ENCODE results near the gene KIAA1614.

Gene KIAA1614

DNA sequence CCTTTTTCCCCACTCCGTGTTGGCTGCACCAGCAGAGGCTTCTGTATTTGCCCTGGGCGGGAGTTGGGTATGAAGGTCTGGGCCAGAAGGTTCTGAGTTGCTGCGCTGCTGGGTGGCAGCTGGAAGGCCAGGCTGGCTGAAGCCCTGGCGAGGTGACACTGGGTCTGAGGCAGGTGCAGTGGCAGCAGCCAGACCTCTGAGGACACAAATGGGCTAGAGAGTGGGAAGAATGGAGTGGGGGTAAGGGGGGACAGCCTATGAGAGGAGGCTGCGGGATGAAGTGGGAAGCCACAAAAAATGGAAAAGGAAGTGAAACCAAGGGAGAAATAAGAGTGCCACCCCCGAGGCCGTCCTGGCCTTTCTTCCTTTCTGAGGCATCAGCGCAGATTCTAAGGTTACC is 56.7 kb downstream of the KIAA1614 start:
- H3K36me3 ChIP-seq (ENCODE audit: control insufficient read depth, insufficient read depth, low read length) = peaks cover 20% of the 10 kb centered on the region
- no peaks in the 10 kb centered on the region for H3K9me3 ChIP-seq (ENCODE audit: control insufficient read depth, low read length)
- no peak overlapping the region for H3K27ac ChIP-seq (ENCODE audit: insufficient read depth, low read length, poor library complexity, severe bottlenecking)
- H3K4me1 ChIP-seq (ENCODE audit: control insufficient read depth, insufficient read depth, low read length, poor library complexity, severe bottlenecking) = no peaks in the 10 kb centered on the region
- no peaks in the 10 kb centered on the region for H3K27me3 ChIP-seq (replicated peaks; ENCODE audit: control insufficient read depth, insufficient read depth, low read length, poor library complexity, severe bottlenecking)
- H3K4me3 ChIP-seq (ENCODE audit: insufficient read depth, low read depth, low read length, poor library complexity, severe bottlenecking) = no peak overlapping the region
- DNase-seq = no peak

DNA sequence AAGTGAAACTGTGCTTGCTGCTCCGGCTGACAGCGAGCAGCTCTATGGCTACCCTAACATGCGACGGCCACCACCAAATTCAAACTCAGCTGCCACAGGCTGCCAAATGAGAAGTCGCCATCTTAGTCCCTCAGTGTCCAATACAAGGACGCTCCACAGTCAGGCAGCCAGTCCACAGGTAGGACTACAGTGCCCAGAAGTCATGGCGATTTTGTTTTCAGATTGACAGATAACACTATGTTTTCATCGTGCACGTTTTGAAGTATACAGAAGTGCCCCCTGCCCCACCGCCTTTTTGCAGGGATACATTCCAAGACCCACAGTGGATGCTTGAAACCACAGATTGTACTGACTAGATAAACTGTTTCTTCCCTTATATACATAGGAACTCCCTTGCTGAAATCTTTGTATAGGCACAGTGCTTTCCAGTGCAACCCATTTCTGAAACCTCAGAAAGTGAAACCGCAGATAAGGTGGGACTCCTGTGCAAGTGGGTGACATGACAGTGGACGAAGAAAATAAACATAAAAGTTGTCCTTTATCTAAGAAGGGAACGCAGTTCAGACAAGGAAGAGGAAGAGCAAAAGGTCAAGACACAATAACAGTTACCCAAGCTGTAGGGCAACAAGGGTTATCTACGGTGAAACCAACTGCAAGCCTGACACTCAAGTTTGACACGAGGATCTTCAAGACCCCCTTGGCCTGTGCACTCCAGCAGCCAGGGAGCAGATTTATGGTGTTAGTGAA is 57.8 kb downstream of the KIAA1614 start:
- no peaks in the 10 kb centered on the region for H3K9me3 ChIP-seq (ENCODE audit: control insufficient read depth, low read length)
- H3K36me3 ChIP-seq (ENCODE audit: control insufficient read depth, insufficient read depth, low read length) = peaks cover 27% of the 10 kb centered on the region
- no peaks in the 10 kb centered on the region for H3K27me3 ChIP-seq (replicated peaks; ENCODE audit: control insufficient read depth, insufficient read depth, low read length, poor library complexity, severe bottlenecking)
- peaks cover 4% of the 10 kb centered on the region for H3K4me1 ChIP-seq (ENCODE audit: control insufficient read depth, insufficient read depth, low read length, poor library complexity, severe bottlenecking)
- no peak overlapping the region for H3K4me3 ChIP-seq (ENCODE audit: insufficient read depth, low read depth, low read length, poor library complexity, severe bottlenecking)
- no peak for DNase-seq
- no peak overlapping the region for H3K27ac ChIP-seq (ENCODE audit: insufficient read depth, low read length, poor library complexity, severe bottlenecking)

DNA sequence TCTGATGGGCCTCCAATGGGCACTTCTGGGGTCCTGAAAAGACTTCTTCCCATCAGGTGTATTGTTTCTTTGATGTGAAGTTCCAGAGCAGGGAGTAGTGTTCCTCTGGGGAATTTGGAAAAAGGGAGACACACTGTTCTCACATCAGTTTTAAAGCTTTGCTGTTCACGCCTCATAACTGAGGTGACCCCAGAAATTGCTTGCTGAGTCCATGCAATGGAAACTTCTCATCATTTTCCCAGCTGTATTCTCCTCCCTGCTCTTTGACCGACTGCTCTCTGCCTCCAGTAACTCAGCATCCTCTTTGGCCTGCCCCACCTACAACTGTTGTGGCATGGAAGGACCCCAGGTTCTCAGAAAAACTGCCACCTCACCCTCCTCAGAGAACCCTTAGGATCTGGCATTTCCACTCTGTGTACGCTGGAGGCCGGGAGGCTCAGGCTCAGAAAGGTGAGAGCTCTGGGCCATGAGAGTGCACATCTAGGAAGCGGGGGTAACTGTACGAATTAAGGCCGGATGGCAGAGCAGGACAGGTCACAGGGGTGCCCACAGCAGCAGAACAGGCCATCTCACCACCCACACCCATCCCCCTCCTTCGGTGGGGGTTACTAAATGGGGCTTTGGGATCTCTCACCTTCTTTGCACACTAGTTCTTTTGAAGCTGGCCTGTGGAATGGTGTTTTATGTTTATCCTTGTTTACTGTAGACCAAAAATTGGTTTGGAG is 58.7 kb downstream of the KIAA1614 start:
- no peaks in the 10 kb centered on the region for H3K27me3 ChIP-seq (replicated peaks; ENCODE audit: control insufficient read depth, insufficient read depth, low read length, poor library complexity, severe bottlenecking)
- H3K27ac ChIP-seq (ENCODE audit: insufficient read depth, low read length, poor library complexity, severe bottlenecking) = no peak overlapping the region
- H3K36me3 ChIP-seq (ENCODE audit: control insufficient read depth, insufficient read depth, low read length) = peaks cover 36% of the 10 kb centered on the region
- DNase-seq = no peak
- peaks cover 4% of the 10 kb centered on the region for H3K4me1 ChIP-seq (ENCODE audit: control insufficient read depth, insufficient read depth, low read length, poor library complexity, severe bottlenecking)
- no peaks in the 10 kb centered on the region for H3K9me3 ChIP-seq (ENCODE audit: control insufficient read depth, low read length)
- H3K4me3 ChIP-seq (ENCODE audit: insufficient read depth, low read depth, low read length, poor library complexity, severe bottlenecking) = no peak overlapping the region

DNA sequence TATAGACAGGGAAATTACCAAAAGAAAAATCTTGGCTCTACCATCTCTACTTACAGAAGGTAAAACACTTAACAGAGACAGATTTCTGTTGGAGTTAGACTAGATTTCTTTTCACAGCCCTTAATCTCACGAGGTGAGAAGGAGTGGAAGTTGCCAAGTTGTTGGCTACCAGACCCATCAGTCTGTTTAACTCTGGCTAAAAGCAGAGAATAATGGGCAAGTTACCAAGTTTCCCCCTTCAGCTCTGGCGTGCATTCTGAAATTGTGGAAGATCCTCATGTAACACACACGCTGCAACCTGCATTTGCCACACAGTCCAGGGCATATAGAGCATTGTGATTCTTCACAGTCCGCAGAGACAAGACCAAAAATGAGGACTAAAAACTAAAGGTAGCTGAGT is 60.7 kb downstream of the KIAA1614 start:
- Histone ChIP-seq H3K36me3 (ENCODE audit: control insufficient read depth, insufficient read depth, low read length) (peaks cover 49% of the 10 kb centered on the region), H3K9me3 (ENCODE audit: control insufficient read depth, low read length) (no peaks in the 10 kb centered on the region)
- DNase-seq = no peak

DNA sequence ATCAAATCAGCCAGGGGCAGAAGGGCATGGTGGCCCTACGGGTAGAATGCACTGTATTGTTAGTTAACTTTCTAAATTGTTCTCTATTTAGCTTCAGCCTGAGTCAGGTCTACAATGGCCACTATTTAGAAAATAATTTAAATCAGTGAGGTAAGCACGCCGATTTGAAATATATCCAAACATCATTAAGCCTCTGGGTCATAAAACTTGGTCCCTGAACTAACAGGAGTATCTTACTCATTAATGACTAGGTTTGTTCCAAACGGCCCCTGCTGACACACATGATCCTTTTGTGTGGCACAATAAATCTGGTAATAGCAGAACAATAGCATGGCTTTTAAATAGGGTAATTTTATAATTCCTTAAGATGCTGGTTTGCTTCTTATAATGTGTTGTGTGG is 61.5 kb downstream of the KIAA1614 start:
- Histone ChIP-seq H3K4me3 (ENCODE audit: insufficient read depth, low read depth, low read length, poor library complexity, severe bottlenecking) (no peak overlapping the region), H3K4me1 (ENCODE audit: control insufficient read depth, insufficient read depth, low read length, poor library complexity, severe bottlenecking) (peaks cover 4% of the 10 kb centered on the region), H3K9me3 (ENCODE audit: control insufficient read depth, low read length) (no peaks in the 10 kb centered on the region), H3K27me3 (replicated peaks; ENCODE audit: control insufficient read depth, insufficient read depth, low read length, poor library complexity, severe bottlenecking) (no peaks in the 10 kb centered on the region), H3K36me3 (ENCODE audit: control insufficient read depth, insufficient read depth, low read length) (peaks cover 50% of the 10 kb centered on the region), H3K27ac (ENCODE audit: insufficient read depth, low read length, poor library complexity, severe bottlenecking) (no peak overlapping the region)
- DNase-seq = no peak

More for the DNA sequence above, 60.7 kb downstream of the KIAA1614 start:
- peaks cover 4% of the 10 kb centered on the region for H3K4me1 ChIP-seq (ENCODE audit: control insufficient read depth, insufficient read depth, low read length, poor library complexity, severe bottlenecking)
- no peak overlapping the region for H3K27ac ChIP-seq (ENCODE audit: insufficient read depth, low read length, poor library complexity, severe bottlenecking)
- no peak overlapping the region for H3K4me3 ChIP-seq (ENCODE audit: insufficient read depth, low read depth, low read length, poor library complexity, severe bottlenecking)
- H3K27me3 ChIP-seq (replicated peaks; ENCODE audit: control insufficient read depth, insufficient read depth, low read length, poor library complexity, severe bottlenecking) = no peaks in the 10 kb centered on the region

DNA sequence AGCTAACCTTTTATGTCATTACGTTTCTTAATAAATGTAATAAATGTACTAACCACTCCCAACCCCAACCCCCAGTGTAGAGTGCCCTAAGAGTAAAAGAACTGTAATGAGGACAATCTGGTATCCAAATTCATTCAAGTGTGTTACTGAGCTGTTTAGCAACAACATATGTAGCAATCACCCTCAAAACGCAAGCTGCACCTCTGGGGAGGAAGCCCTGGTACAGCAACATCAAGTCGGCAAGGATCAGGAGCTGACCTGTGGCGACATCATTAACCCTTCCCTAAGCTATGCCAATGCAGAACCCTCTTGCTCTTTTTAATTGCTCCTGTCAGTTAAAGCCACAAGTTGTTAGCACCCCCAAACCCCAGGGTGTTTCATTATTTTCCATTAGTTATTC is 62.9 kb downstream of the KIAA1614 start:
- H3K4me1 ChIP-seq (ENCODE audit: control insufficient read depth, insufficient read depth, low read length, poor library complexity, severe bottlenecking) = peaks cover 4% of the 10 kb centered on the region
- no peaks in the 10 kb centered on the region for H3K27me3 ChIP-seq (replicated peaks; ENCODE audit: control insufficient read depth, insufficient read depth, low read length, poor library complexity, severe bottlenecking)
- no peak overlapping the region for H3K4me3 ChIP-seq (ENCODE audit: insufficient read depth, low read depth, low read length, poor library complexity, severe bottlenecking)
- H3K27ac ChIP-seq (ENCODE audit: insufficient read depth, low read length, poor library complexity, severe bottlenecking) = no peak overlapping the region
- DNase-seq = no peak
- H3K36me3 ChIP-seq (ENCODE audit: control insufficient read depth, insufficient read depth, low read length) = peaks cover 44% of the 10 kb centered on the region
- H3K9me3 ChIP-seq (ENCODE audit: control insufficient read depth, low read length) = no peaks in the 10 kb centered on the region

DNA sequence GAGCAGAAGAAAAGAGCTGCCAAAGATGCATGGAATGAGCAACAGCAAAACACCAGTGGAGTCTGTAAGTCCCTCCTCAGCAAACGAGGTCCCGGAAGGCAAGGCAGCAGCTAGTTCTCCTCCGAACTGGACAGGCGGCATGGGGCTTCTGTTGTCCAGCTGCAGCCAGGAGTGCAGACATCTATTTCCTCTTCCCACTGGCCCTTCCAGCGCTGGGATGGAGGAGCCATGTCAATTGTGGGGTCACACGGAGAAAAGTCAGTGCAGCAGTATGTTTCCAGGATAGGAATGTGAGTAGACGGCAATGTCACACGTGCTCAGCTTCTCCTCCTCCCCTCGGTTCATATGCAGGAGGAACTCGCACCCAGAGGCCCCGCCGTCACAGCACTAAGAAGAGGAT is 63.5 kb downstream of the KIAA1614 start:
- Histone ChIP-seq H3K36me3 (ENCODE audit: control insufficient read depth, insufficient read depth, low read length) (peaks cover 44% of the 10 kb centered on the region), H3K4me3 (ENCODE audit: insufficient read depth, low read depth, low read length, poor library complexity, severe bottlenecking) (no peak overlapping the region), H3K4me1 (ENCODE audit: control insufficient read depth, insufficient read depth, low read length, poor library complexity, severe bottlenecking) (peaks cover 4% of the 10 kb centered on the region)

DNA sequence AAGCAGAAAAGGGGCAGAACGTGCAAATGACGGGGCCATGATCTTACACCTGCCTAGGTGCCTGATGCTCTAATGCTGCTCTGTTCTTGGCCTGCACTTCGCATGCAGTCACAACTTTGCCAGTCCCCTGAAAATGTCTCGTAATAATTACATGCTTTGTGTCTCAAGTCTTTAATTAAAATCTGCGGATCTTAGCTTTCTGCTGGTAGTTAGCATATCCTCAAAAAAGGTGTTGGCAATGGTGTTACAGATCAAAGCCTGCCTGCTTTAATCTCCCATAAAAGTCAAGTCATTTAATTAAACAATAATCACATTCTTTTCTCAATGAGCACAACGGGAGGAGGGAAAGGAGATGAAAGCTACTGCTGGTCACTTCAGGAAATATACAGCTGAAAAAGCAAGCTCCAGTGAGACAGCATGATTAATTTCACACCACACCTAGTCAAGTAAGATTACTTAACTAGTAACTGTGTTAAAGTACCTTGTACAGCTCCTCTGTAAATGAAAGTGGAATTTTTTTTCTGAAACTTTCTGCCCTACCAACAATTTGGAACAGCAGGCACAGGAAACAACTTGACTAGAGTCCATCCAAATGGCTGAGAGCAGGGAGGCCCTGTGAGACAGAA is 64.1 kb downstream of the KIAA1614 start:
- peaks cover 4% of the 10 kb centered on the region for H3K4me1 ChIP-seq (ENCODE audit: control insufficient read depth, insufficient read depth, low read length, poor library complexity, severe bottlenecking)
- no peak for DNase-seq
- no peak overlapping the region for H3K4me3 ChIP-seq (ENCODE audit: insufficient read depth, low read depth, low read length, poor library complexity, severe bottlenecking)
- no peaks in the 10 kb centered on the region for H3K27me3 ChIP-seq (replicated peaks; ENCODE audit: control insufficient read depth, insufficient read depth, low read length, poor library complexity, severe bottlenecking)
- peaks cover 39% of the 10 kb centered on the region for H3K36me3 ChIP-seq (ENCODE audit: control insufficient read depth, insufficient read depth, low read length)
- H3K9me3 ChIP-seq (ENCODE audit: control insufficient read depth, low read length) = no peaks in the 10 kb centered on the region
- no peak overlapping the region for H3K27ac ChIP-seq (ENCODE audit: insufficient read depth, low read length, poor library complexity, severe bottlenecking)

More for the DNA sequence above, 63.5 kb downstream of the KIAA1614 start:
- no peak for DNase-seq
- Histone ChIP-seq H3K27ac (ENCODE audit: insufficient read depth, low read length, poor library complexity, severe bottlenecking) (no peak overlapping the region), H3K27me3 (replicated peaks; ENCODE audit: control insufficient read depth, insufficient read depth, low read length, poor library complexity, severe bottlenecking) (no peaks in the 10 kb centered on the region), H3K9me3 (ENCODE audit: control insufficient read depth, low read length) (no peaks in the 10 kb centered on the region)

DNA sequence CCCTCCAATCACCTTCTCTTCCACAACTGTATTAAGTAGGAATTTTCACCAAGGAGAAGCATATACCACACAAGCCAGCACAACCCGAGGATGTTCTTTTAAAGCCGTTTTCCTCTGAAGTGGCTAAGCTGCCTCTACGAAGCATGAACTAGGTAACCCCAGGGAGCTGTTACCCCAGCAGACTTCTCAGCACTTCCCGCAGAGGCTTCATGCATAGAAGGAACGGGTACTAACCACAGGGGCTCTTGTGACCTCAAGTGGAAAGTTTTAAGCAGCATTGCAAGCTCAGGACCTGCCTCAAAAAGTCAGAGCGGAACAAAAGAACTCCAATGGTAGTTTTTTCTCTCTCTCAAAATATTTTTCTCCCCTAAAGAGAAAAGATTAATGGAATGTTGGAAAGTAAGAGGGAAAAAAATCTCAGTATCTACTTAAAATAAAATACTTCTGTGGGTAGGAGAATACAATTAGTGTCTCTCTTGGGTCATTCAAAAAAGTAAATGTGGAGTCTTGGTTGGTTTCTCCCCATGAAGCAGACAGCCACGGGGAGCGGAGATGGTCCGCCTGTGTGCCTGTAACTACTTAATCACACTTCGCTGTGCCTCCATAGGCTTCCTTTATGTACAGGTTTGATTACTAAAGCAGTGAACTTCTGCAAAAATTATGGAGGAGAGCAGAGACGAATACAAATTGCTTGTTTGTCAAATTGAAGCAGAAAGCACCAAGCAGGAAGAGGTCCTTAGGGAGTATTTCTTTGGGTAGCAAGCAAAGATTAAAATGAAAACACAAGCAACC is 69.1 kb downstream of the KIAA1614 start:
- H3K4me1 ChIP-seq (ENCODE audit: control insufficient read depth, insufficient read depth, low read length, poor library complexity, severe bottlenecking) = no peaks in the 10 kb centered on the region
- peaks cover 37% of the 10 kb centered on the region for H3K36me3 ChIP-seq (ENCODE audit: control insufficient read depth, insufficient read depth, low read length)
- no peaks in the 10 kb centered on the region for H3K9me3 ChIP-seq (ENCODE audit: control insufficient read depth, low read length)
- no peaks in the 10 kb centered on the region for H3K27me3 ChIP-seq (replicated peaks; ENCODE audit: control insufficient read depth, insufficient read depth, low read length, poor library complexity, severe bottlenecking)
- no peak overlapping the region for H3K27ac ChIP-seq (ENCODE audit: insufficient read depth, low read length, poor library complexity, severe bottlenecking)
- no peak overlapping the region for H3K4me3 ChIP-seq (ENCODE audit: insufficient read depth, low read depth, low read length, poor library complexity, severe bottlenecking)
- DNase-seq = no peak

Data from effector memory CD4-positive, alpha-beta T cell (primary cell).